WTC11 (cell line): Measurements from ENCODE around the gene SAMD13. TPM values are rescaled to one million over a fixed set of nuclear protein-coding genes. Genes with fewer than 3 reads are reported as not detected.

Experiments used
- ATAC-seq: fragments of 200-7000 bp; cut with Tn5 transposase; 2 replicates; pipeline ENCODE4 v1.10.0; 2021; ENCODE audit warnings: mild to moderate bottlenecking, moderate library complexity
- CTCF ChIA-PET: fragments of 300-600 bp; sonication (Branson Sonifier 250); formaldehyde crosslinking; loops from one replicate; lab custom pipeline; 2021; ENCODE audit warnings: antibody characterized with exemption; lab: Charles Lee
- POLR2A ChIA-PET: fragments of 350-600 bp; sonication (Branson Sonifier 250); formaldehyde crosslinking; loops from one replicate; lab custom pipeline; 2021; ENCODE audit warnings: antibody characterized with exemption; lab: Charles Lee
- DNase-seq: peaks from one replicate; pipeline ENCODE4 v3.0.0; 2021; ENCODE audit warnings: low spot score
- H3K27ac Mint-ChIP-seq: 2 replicates; pipeline ENCODE4 v1.8.0; 2021; ENCODE audit warnings: mixed read lengths
- H3K27me3 Mint-ChIP-seq: 2 replicates; pipeline ENCODE4 v1.8.0; 2021; ENCODE audit warnings: low read depth, mild to moderate bottlenecking, moderate library complexity, mixed read lengths
- H3K36me3 Mint-ChIP-seq: 2 replicates; pipeline ENCODE4 v1.8.0; 2021; ENCODE audit warnings: mixed read lengths
- H3K4me1 Mint-ChIP-seq: 2 replicates; pipeline ENCODE4 v1.8.0; 2022; ENCODE audit warnings: mixed read lengths
- H3K4me3 Mint-ChIP-seq: 2 replicates; pipeline ENCODE4 v1.8.0; 2021; ENCODE audit warnings: mild to moderate bottlenecking, moderate library complexity, mixed read lengths
- H3K9me3 Mint-ChIP-seq: 2 replicates; pipeline ENCODE4 v1.8.0; 2021; ENCODE audit warnings: mixed read lengths
- ATF1 ChIP-seq: sonication (generic); formaldehyde crosslinking; IDR thresholded peaks from 2 replicates; pipeline ENCODE4 v1.8.1; 2023; ENCODE audit warnings: mild to moderate bottlenecking, moderate library complexity, missing genetic modification reagents
- ETV6 ChIP-seq: sonication (generic); formaldehyde crosslinking; IDR thresholded peaks from 2 replicates; pipeline ENCODE4 v1.8.1; 2022; ENCODE audit warnings: mild to moderate bottlenecking, missing genetic modification reagents
- FOXP1 ChIP-seq: sonication (generic); formaldehyde crosslinking; IDR thresholded peaks from 2 replicates; pipeline ENCODE4 v1.8.0; 2022; ENCODE audit warnings: missing genetic modification reagents, mild to moderate bottlenecking, moderate library complexity, borderline replicate concordance
- GRHL2 ChIP-seq: fragments of 250-450 bp; sonication (Bioruptor Pico); IDR thresholded peaks from 2 replicates; pipeline ENCODE4 v1.8.0; 2022; ENCODE audit warnings: mild to moderate bottlenecking, moderate library complexity; ENCODE audit not compliant: insufficient replicate concordance, severe bottlenecking
- GTF2I ChIP-seq: fragments of 250-450 bp; sonication (Bioruptor Pico); conservative IDR thresholded peaks from 2 replicates; pipeline ENCODE4 v1.4.0; 2021; ENCODE audit warnings: mild to moderate bottlenecking
- NR1H2 ChIP-seq: sonication (generic); formaldehyde crosslinking; IDR thresholded peaks from 2 replicates; pipeline ENCODE4 v1.9.0; 2021; ENCODE audit warnings: mild to moderate bottlenecking, moderate library complexity, missing genetic modification reagents
- NR2C2 ChIP-seq: sonication (generic); formaldehyde crosslinking; IDR thresholded peaks from 2 replicates; pipeline ENCODE4 v1.8.0; 2022; ENCODE audit warnings: mild to moderate bottlenecking, missing genetic modification reagents
- OVOL2 ChIP-seq: fragments of 250-450 bp; sonication (Bioruptor Pico); IDR thresholded peaks from 2 replicates; pipeline ENCODE4 v1.9.0; 2021; ENCODE audit warnings: mild to moderate bottlenecking, borderline replicate concordance
- SP1 ChIP-seq: sonication (generic); formaldehyde crosslinking; conservative IDR thresholded peaks from 2 replicates; pipeline ENCODE4 v1.8.1; 2022; ENCODE audit warnings: missing genetic modification reagents
- ZBTB21 ChIP-seq: sonication (generic); formaldehyde crosslinking; IDR thresholded peaks from 2 replicates; pipeline ENCODE4 v1.8.1; 2023; ENCODE audit warnings: mild to moderate bottlenecking, missing genetic modification reagents, borderline replicate concordance
- ZNF232 ChIP-seq: sonication (generic); formaldehyde crosslinking; IDR thresholded peaks from 2 replicates; pipeline ENCODE4 v1.8.0; 2022; ENCODE audit warnings: mild to moderate bottlenecking, missing genetic modification reagents
- ZNF263 ChIP-seq: sonication (generic); formaldehyde crosslinking; IDR thresholded peaks from 2 replicates; pipeline ENCODE4 v1.8.1; 2022; ENCODE audit warnings: low read depth, mild to moderate bottlenecking, moderate library complexity, missing genetic modification reagents
- total RNA-seq: library from RNA; stranded (reverse); gene quantifications from 3 replicates; pipeline ENCODE4 v1.2.3, GENCODE V29; 2021
- TF ChIP-seq, protein P1 (sequence below): sonication (generic); formaldehyde crosslinking; IDR thresholded peaks from 2 replicates; pipeline ENCODE4 v1.8.0; 2022; ENCODE audit warnings: mild to moderate bottlenecking, missing genetic modification reagents
- TF ChIP-seq, protein P2 (sequence below): fragments of 250-450 bp; sonication (Bioruptor Pico); IDR thresholded peaks from 2 replicates; pipeline ENCODE4 v1.9.0; 2021; ENCODE audit warnings: mild to moderate bottlenecking, borderline replicate concordance
- TF ChIP-seq, protein P3 (sequence below): fragments of 200-600 bp; IDR thresholded peaks from 2 replicates; pipeline ENCODE4 v1.8.0; 2022; ENCODE audit warnings: antibody characterized with exemption
- TF ChIP-seq, protein P4 (sequence below): fragments of 250-450 bp; sonication (Bioruptor Pico); IDR thresholded peaks from 2 replicates; pipeline ENCODE4 v1.9.0; 2021; ENCODE audit warnings: mild to moderate bottlenecking
- TF ChIP-seq, protein P5 (sequence below): sonication (generic); formaldehyde crosslinking; IDR thresholded peaks from 2 replicates; pipeline ENCODE4 v1.8.1; 2023; ENCODE audit warnings: mild to moderate bottlenecking, missing genetic modification reagents
- TF ChIP-seq, protein P6 (sequence below): sonication (generic); formaldehyde crosslinking; IDR thresholded peaks from 2 replicates; pipeline ENCODE4 v1.8.1; 2023; ENCODE audit warnings: mild to moderate bottlenecking, moderate library complexity, missing genetic modification reagents

Gene SAMD13
- total RNA-seq, 1 experiment from 2014 or later: 1.8 TPM

DNA sequence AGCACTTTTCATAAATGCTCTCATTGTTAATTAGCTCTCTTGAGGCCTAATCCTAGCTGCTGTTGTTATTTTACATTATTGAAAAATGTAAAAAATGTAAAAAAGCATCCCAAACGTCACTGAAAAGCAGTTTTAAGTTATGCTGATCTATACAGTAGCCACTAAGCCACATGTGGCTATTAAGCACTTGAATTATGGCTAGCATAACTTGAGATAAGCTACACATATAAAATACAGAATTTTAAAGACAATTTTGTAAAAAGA lies 78.3 kb downstream of the SAMD13 start:
- Mint-ChIP-seq H3K9me3 (no peaks in the 10 kb centered on the region), H3K36me3 (no peaks in the 10 kb centered on the region), H3K4me1 (peaks cover 7% of the 10 kb centered on the region), H3K4me3 (no peak overlapping the region), H3K27me3 (no peaks in the 10 kb centered on the region), H3K27ac (no peak overlapping the region)
- TF ChIP-seq ATF1 (CRISPR knock-in tag): no peak
- TF ChIP-seq, protein P1, sequence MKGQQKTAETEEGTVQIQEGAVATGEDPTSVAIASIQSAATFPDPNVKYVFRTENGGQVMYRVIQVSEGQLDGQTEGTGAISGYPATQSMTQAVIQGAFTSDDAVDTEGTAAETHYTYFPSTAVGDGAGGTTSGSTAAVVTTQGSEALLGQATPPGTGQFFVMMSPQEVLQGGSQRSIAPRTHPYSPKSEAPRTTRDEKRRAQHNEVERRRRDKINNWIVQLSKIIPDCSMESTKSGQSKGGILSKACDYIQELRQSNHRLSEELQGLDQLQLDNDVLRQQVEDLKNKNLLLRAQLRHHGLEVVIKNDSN (CRISPR knock-in tag): no peak
- TF ChIP-seq GRHL2: no peak
- no peak for TF ChIP-seq GTF2I (CRISPR knock-in tag)
- TF ChIP-seq, protein P2, sequence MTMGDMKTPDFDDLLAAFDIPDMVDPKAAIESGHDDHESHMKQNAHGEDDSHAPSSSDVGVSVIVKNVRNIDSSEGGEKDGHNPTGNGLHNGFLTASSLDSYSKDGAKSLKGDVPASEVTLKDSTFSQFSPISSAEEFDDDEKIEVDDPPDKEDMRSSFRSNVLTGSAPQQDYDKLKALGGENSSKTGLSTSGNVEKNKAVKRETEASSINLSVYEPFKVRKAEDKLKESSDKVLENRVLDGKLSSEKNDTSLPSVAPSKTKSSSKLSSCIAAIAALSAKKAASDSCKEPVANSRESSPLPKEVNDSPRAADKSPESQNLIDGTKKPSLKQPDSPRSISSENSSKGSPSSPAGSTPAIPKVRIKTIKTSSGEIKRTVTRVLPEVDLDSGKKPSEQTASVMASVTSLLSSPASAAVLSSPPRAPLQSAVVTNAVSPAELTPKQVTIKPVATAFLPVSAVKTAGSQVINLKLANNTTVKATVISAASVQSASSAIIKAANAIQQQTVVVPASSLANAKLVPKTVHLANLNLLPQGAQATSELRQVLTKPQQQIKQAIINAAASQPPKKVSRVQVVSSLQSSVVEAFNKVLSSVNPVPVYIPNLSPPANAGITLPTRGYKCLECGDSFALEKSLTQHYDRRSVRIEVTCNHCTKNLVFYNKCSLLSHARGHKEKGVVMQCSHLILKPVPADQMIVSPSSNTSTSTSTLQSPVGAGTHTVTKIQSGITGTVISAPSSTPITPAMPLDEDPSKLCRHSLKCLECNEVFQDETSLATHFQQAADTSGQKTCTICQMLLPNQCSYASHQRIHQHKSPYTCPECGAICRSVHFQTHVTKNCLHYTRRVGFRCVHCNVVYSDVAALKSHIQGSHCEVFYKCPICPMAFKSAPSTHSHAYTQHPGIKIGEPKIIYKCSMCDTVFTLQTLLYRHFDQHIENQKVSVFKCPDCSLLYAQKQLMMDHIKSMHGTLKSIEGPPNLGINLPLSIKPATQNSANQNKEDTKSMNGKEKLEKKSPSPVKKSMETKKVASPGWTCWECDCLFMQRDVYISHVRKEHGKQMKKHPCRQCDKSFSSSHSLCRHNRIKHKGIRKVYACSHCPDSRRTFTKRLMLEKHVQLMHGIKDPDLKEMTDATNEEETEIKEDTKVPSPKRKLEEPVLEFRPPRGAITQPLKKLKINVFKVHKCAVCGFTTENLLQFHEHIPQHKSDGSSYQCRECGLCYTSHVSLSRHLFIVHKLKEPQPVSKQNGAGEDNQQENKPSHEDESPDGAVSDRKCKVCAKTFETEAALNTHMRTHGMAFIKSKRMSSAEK (CRISPR knock-in tag): no peak
- TF ChIP-seq, protein P3, sequence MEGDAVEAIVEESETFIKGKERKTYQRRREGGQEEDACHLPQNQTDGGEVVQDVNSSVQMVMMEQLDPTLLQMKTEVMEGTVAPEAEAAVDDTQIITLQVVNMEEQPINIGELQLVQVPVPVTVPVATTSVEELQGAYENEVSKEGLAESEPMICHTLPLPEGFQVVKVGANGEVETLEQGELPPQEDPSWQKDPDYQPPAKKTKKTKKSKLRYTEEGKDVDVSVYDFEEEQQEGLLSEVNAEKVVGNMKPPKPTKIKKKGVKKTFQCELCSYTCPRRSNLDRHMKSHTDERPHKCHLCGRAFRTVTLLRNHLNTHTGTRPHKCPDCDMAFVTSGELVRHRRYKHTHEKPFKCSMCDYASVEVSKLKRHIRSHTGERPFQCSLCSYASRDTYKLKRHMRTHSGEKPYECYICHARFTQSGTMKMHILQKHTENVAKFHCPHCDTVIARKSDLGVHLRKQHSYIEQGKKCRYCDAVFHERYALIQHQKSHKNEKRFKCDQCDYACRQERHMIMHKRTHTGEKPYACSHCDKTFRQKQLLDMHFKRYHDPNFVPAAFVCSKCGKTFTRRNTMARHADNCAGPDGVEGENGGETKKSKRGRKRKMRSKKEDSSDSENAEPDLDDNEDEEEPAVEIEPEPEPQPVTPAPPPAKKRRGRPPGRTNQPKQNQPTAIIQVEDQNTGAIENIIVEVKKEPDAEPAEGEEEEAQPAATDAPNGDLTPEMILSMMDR: no peak
- no peak for TF ChIP-seq SP1 (CRISPR knock-in tag)
- TF ChIP-seq FOXP1 (CRISPR knock-in tag): no peak
- no peak for TF ChIP-seq ETV6
- TF ChIP-seq, protein P4, sequence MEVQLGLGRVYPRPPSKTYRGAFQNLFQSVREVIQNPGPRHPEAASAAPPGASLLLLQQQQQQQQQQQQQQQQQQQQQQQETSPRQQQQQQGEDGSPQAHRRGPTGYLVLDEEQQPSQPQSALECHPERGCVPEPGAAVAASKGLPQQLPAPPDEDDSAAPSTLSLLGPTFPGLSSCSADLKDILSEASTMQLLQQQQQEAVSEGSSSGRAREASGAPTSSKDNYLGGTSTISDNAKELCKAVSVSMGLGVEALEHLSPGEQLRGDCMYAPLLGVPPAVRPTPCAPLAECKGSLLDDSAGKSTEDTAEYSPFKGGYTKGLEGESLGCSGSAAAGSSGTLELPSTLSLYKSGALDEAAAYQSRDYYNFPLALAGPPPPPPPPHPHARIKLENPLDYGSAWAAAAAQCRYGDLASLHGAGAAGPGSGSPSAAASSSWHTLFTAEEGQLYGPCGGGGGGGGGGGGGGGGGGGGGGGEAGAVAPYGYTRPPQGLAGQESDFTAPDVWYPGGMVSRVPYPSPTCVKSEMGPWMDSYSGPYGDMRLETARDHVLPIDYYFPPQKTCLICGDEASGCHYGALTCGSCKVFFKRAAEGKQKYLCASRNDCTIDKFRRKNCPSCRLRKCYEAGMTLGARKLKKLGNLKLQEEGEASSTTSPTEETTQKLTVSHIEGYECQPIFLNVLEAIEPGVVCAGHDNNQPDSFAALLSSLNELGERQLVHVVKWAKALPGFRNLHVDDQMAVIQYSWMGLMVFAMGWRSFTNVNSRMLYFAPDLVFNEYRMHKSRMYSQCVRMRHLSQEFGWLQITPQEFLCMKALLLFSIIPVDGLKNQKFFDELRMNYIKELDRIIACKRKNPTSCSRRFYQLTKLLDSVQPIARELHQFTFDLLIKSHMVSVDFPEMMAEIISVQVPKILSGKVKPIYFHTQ (CRISPR knock-in tag): no peak
- TF ChIP-seq, protein P5, sequence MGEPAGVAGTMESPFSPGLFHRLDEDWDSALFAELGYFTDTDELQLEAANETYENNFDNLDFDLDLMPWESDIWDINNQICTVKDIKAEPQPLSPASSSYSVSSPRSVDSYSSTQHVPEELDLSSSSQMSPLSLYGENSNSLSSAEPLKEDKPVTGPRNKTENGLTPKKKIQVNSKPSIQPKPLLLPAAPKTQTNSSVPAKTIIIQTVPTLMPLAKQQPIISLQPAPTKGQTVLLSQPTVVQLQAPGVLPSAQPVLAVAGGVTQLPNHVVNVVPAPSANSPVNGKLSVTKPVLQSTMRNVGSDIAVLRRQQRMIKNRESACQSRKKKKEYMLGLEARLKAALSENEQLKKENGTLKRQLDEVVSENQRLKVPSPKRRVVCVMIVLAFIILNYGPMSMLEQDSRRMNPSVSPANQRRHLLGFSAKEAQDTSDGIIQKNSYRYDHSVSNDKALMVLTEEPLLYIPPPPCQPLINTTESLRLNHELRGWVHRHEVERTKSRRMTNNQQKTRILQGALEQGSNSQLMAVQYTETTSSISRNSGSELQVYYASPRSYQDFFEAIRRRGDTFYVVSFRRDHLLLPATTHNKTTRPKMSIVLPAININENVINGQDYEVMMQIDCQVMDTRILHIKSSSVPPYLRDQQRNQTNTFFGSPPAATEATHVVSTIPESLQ: no peak
- TF ChIP-seq ZBTB21 (CRISPR knock-in tag): no peak
- TF ChIP-seq ZNF263 (CRISPR knock-in tag): no peak
- TF ChIP-seq NR1H2: no peak
- TF ChIP-seq, protein P6, sequence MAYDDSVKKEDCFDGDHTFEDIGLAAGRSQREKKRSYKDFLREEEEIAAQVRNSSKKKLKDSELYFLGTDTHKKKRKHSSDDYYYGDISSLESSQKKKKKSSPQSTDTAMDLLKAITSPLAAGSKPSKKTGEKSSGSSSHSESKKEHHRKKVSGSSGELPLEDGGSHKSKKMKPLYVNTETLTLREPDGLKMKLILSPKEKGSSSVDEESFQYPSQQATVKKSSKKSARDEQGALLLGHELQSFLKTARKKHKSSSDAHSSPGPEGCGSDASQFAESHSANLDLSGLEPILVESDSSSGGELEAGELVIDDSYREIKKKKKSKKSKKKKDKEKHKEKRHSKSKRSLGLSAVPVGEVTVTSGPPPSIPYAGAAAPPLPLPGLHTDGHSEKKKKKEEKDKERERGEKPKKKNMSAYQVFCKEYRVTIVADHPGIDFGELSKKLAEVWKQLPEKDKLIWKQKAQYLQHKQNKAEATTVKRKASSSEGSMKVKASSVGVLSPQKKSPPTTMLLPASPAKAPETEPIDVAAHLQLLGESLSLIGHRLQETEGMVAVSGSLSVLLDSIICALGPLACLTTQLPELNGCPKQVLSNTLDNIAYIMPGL (CRISPR knock-in tag): no peak
- no peak for TF ChIP-seq OVOL2
- no peak for TF ChIP-seq NR2C2
- TF ChIP-seq ZNF232 (CRISPR knock-in tag): no peak
- DNase-seq (no peak), ATAC-seq (no peak)
- CTCF ChIA-PET: no interaction called here
- POLR2A ChIA-PET: no interaction called here
